ENCODE measurements around the gene RERG.
"Not testable (repeated sequence)": the region's sequence is repeated elsewhere in the genome, so short reads cannot be mapped to it uniquely, and the experiment has no call there.

RERG gene, protein sequence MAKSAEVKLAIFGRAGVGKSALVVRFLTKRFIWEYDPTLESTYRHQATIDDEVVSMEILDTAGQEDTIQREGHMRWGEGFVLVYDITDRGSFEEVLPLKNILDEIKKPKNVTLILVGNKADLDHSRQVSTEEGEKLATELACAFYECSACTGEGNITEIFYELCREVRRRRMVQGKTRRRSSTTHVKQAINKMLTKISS

DNA sequence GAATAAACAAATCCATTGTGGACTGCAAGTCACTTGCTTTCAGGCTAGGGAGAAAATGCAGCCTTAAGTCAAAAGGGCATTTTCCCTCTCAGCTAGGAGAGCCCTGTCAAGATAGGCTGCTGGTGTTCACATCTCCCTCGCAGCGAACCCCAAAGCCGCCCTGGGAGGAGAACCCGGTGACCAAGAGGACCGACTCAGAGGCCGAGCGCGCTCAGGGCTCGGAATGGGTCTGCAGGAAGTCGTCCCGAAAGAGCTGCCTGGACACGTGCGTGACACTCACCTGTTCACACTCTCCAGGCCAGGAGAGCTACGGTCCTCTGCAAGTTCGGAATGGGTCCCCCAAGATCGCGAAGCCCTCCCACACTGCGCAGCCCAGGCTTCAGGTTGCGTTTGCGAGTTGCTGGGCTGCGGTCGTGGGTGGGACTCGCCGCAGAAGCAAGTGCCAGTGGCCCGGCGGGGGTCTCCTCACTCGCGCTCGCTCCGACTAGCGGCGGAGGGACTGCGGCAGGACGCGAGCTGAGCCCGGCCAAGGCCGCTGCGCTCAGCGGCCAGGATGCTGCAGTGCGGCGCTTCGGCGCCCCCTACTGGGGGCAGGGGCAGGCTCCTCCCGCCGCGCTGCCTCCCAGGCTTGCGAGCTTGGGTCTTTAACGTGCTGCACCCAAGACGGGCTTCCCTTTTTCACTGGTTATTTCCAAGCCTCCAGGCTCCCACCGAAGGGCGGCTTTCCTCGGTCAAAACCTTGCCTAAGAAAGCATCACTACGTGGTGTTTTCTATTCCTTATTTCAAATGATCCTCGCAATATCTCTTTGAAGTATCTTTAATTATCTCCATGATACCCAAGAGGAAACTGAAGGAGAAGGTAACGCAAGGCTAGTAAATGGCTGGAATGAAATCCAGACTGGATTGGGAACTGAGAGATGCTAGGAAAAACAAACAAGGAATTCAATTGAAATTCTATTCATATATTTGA lies at the start of gene RERG:
Gene RERG, minus strand, starts transcription at position 503 of the 971 bp plus-strand sequence. CDS start 3,928 bp downstream, outside the sequence.
- no peak for FAIRE-seq

DNA sequence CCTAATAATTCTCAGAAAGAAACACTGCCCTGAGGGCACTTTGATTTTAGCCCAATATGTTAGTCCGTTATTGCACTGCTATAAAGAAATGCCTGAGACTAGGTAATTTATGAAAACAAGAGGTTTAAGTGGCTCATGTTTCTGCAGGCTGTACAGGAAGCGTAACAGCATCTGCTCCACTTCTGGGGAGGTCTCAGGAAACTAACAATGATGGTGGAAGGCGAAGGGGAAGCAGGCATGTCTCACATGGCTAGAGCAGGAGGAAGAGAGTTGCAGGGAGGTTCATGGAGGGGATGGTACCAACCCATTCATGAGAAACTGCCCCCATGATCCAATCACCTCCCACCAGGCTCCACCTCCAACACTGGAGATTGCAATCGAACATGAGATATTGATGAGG lies 49.4 kb upstream of the RERG start:
- FAIRE-seq = no peak

DNA sequence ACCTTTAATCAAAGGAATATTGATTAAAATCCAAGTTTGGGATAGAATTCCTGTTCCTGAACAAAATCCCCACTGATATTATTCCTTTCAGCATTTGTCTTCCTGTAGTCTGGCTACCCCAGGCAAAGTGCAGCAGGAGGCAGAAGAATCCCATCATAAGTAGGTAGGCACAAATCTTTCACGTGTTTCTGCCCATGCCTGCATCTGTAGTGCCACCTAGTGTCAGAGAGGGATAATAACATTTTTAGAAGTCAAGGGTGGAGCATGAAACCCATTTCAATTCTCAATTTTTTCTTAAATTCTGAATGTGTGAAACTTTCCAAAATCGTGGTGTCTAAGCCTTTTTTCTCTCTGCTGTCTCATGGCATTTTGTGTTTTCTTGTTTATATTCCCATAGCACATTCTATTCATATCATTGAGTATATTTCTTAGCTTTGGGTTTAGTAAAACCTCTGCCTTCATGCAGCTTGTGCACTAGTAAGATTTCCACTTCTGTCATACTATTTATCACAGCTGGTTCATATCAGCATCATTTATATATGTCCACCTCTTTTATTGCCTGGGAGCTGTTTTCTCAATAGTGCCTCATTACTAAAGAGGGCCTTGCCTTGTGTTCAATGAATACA lies 47.8 kb upstream of the RERG start:
- FAIRE-seq = peak; percentile 58

DNA sequence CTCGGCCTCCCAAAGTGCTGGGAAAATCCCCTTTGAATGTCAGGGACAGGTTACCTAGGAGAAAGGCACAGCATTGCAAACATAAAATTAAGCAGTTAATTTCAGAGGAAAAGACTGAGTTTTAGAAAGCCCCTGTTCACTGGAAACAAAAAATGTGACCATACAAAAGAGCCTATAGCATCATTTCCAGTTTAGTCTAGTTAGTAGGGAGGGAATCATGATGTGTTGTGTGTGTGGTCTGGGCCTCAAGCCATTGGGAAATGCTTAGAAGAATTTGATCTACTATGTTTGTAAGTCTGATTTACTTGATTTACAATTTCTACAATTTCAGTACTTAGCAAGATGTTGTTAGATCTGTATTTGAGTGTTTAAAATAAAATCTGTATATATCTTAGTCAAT lies 47.1 kb upstream of the RERG start:
- no peak for FAIRE-seq

DNA sequence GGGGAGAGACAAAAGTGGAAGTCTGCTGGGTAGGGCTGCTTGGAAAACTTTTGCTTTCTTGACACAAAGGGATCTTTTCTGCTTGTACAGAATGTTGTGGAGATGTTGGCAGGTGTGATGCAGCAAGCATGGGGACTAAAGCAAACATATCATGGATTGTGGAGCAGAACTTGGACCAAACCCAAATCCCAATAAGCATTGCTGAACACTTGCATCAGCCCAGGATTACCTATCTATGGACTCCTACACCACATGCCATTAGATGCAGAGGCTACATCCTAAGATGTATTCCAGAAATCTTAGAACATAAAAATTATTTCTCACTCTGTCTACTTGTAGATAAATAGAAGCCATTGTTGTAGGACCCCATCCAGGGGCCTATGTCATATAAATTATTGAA lies 44.7 kb upstream of the RERG start:
- FAIRE-seq = no peak

DNA sequence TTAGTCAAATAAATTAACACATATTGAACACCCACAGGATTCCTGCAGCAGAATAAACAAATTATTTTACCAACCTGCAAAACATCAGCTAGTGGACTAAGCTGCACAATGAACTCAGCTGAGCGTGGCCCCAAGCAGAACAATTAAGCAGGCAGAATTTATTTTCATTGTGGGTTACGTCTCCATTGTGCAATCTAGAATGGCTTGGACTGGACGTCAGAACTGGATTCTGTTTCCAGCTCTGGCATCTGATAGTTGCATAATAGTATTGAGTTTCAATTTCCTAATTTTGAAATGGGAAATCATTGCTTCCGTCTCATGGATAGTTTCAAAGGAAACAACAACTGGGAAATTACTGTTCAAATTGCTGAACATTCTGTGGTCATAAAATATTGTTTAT lies 35.5 kb upstream of the RERG start:
- no peak for FAIRE-seq

DNA sequence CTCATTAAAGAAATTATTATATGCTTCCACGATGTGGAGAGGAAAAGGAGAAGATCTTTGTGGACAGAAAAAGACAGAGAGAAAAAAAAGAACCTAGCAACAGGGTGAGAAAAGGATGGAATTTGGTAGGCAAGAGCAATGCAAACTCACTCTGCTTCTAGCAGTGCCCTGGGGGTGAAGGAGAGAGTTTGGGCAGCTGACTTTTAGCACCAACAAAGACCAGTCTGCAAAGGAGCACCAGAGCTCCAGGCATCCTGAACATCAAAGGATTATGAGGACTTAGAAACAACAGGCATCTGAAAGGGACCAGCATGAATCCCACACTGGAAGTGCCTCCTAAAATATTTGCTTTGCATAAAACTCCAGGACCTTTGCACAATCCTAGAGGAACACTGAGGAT lies 32.8 kb upstream of the RERG start:
- FAIRE-seq = no peak

DNA sequence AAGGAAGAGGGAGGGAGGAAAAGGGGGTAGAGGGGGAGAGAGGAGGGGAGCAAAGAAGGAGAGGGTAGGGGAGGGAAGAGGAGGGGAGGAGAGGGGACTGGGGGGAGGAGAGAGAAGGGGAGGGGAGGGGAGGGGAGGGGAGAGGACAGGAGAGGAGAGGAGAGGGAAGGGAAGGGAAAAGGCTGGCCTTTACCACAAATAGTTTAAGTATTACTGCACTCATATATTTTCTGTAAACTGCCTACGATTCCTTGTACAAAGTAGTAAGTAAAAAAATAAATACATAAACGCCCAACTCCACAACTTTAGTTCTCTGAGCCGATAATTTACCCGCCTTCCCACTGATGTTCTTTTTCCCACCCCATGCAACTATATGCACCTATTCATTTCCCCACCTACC lies 23.7 kb upstream of the RERG start:
- FAIRE-seq = no peak

DNA sequence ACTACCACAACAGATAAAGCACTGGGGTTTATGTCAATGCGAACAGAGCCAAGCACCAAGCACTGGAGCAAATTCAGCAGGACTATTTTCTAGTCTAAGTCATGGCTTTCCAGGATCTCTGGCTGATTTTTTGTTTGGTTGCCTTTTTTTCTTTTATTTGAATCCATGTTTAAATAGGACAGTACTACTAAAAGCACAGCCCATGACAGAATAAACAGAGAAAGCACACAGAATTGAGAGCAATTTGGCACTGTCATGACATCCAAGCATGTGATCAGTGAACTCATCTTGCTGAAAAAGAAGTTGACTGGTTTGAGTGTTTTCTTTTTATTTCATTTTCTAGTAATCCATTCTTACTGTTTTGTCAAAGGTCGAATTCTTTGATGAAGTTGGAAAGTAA lies 23.1 kb upstream of the RERG start:
- FAIRE-seq = no peak

DNA sequence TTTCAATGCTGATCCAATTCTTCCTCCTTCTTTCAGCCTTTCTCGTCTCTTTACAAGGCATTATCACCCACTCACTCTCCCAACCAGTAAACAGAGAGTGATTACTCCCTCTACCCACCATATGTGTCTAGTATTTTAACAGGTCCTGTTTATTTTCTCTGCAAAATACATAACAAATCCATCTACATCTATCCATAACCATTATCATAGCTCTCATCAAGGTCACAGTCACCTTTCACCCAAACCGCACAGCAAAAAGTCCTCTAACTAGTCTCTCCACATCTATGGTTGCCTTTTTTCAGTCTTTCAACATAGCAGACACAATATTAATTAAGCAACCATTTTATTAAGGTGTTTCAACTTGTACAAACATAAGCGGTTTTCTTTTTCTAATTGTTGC lies 21.9 kb upstream of the RERG start:
- no peak for FAIRE-seq

DNA sequence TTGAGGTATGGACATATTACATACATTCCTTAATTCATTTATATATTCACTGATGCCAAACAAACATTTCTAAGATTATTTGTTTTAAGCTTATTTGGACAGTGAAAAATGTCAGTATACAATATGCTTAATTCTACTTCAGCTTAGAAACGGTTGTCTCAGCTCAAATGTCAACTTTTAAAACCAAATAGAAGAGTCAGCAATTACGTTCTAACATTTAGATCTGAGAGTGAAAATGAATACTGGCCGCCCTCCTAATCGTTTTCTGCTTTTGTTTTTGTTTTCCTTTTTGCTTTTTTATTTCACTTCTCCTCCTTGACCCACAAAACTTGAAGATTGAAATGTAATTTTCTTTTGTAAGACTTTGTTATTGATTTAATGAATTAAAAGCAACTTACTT lies 19.7 kb upstream of the RERG start:
- FAIRE-seq = no peak

DNA sequence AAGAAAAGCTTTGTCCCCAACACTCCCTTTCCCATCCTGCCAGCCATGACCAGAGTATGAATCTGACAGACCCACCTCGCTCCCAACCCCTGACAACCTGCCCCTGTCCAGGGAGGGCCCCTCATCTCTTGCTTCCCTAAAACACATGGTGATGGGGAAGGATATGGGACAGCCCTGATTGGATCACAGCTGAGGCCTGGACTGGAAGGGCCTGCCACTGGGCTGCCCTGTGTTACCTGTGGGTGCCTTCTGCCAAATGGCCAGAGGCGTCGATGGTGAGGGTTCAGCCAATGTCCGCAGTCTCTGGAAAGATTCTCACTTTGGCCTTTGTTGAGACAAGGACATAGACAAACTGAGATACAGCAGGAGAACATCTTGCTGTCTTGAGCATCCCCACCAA lies 13.3 kb upstream of the RERG start:
- FAIRE-seq = no peak

DNA sequence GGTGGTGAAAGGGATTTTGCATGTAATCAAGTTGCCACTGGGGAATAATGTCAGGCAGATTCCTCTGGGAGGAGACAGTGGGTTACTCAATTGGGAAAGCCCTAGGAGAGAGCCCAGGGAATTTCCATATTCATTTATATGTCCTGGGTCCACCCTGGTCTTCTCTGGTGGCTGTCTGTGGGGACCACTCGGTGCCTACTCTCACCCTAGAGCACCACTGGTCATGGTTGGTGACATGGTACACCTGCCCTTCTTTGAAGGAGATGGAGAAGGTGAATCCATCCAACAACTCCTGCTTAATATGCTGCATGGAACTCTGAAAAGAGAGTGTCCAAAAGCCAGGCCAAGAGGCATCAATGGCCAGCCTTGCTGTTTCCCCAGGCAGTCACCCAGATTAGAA lies 12.8 kb upstream of the RERG start:
- no peak for FAIRE-seq

DNA sequence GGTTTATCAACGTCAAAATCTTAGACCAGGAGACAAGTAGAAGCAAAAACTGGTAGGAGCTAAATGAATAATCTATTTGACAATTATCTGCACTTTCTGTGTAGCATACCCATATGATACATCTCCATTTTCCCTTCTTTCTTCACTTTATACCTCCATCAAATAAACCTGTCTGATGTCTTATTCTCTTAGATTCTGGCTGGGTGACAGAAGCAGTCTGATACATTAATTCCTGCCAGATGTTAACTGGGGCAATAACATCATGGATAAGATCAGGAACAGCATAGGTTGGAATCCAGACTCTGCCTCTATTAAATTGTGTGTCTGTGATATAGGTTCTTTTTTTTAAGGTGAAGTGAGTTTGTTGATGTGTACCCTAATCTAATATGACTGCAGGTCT lies 11.7 kb upstream of the RERG start:
- no peak for FAIRE-seq

DNA sequence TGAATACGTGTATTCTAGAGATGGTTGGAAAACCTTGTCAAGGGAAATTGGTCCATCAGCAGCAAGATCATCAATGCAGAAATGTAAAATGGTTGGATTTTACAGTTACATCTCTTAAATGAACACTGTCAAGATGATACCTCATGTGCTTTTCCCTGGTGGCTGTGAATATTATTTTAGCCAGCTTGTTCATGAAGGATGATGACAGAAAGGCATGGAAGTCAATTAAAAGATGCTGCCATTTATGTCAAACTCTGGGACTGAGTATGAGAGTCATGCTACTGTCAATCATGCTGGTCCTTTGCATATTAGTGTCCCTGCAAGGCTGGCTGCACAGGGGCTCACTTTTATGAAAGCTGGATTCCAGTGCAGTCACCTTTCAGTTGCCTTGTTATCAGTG lies 10.3 kb upstream of the RERG start:
- no peak for FAIRE-seq

DNA sequence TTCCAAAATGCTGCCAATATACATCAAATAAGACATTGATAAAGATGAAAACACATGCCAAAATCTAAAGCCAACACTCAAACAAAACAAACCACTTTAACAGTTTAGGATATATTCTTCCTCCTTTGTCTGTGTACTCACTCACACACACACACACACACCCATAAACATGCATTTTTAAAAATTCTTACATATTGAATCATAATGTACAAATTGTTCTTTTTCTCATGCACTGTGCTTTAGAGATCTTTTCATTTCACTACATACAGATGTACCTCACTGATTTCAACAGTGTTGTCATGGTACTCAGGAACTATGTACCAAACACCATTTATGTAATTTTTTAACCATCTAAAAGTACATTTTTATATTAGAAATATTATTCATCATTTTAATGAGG lies 9.5 kb upstream of the RERG start:
- no peak for FAIRE-seq

DNA sequence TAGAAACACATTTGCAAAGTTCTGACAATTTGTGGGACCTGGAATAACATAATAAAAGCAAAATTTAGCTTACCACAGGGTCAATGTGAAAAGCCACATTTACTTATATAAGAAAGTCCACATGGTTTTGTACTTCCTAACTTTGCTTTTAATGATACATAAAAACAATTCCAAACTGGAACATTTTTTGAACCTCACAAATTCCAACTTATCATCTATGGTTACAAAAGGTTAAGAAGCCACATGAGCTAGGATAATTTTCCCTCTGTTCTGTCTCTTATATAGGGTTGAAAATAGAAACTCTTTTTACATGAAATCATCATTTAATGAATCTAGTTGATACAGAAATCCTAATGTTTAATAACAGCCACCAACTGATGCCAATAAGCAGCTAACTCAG lies 8.9 kb upstream of the RERG start:
- no peak for FAIRE-seq

DNA sequence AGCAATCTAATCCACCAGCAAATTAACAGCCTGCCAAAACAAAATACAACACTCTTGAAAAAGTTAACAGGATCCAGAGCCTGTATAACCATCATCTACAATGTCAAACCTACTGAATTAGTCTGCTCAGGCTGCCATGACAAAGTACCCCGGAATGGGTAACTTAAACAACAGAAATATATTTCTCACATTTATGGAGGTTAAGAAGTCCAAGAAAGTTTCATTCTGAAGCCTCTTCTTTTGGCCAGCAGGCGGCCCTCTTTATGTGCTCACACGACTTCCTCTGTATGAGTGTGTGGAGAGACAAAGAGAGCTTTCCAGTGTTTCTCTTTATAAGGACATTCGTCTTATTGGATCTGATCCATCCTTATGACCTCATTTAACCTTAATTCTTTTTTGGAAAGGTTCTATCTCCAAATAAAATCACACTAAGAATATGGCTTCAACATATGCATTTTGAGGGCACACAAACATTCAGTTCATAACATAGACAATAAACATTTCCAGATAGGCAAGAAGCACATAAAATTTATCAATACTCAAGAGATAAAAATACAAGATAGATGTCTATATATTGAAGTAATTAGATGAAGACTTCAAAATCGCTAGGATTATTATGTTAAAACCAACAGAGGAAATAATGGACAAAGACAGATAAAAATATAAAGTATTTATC lies 5.9 kb upstream of the RERG start:
- FAIRE-seq = peak; percentile 44

DNA sequence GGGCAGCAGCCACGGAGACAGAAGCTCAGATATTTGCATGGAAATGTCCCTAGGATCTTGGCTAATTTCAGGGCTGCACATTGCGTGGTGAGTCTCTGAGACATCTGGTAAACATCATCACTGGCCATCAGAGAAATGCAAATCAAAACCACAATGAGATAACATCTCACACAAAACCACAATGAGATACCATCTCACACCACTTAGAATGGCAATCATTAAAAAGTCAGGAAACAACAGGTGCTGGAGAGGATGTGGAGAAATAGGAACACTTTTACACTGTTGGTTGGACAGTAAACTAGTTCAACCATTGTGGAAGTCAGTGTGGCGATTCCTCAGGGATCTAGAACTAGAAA lies 4.6 kb upstream of the RERG start:
- FAIRE-seq = not testable (repeated sequence)

DNA sequence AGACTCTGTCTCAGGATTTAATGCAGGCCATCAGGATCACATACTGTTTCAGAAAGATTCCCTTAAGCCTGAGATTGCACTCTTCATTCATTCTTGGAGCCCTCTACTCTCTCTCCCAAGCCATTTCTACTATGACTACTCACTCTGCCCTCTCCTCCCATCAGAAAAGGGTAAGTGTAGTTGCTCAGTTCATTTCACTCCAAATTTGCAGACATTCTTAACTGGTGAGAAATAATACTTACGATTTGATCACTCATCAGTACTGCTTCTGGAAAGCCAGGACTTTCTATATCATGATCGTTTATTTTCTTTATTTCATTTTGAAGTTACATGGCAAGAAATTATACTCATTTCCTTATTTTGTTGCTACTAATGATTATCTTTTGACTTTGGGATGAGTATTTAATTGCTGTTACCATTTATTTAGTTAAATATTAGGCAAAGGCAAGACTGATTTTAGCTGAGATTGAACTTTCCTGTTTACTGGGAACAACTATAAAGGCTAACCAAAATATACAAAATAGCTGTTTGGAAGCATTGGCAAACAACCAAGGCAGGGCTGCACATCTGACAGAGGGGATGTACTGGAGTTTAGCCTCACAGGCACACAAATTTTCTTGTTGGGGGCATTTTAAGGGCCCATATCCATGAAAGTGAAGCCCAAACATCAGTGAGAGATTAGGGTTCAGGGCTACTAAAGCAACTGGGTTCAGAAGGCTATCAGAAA lies 4.1 kb upstream of the RERG start:
- no peak for FAIRE-seq

DNA sequence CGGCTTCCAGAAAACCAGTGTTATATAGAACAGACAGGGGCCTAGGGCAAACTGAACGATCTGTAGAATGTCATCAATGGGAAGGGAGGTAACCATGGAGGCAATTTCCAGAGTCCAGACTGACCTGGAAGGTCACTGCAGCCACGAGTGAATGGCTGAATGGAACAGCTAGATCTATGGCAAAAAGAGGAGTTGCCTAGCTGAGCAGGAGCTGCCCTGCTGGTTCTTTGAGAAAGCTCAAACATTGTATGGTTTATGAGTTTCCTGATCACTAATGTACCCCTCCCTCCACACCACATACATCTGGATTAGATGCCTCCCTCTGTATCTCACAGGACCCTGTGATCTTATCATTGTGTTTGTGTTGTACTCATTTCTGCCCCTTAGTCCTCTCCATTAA lies 1.0 kb upstream of the RERG start:
- FAIRE-seq = no peak

DNA sequence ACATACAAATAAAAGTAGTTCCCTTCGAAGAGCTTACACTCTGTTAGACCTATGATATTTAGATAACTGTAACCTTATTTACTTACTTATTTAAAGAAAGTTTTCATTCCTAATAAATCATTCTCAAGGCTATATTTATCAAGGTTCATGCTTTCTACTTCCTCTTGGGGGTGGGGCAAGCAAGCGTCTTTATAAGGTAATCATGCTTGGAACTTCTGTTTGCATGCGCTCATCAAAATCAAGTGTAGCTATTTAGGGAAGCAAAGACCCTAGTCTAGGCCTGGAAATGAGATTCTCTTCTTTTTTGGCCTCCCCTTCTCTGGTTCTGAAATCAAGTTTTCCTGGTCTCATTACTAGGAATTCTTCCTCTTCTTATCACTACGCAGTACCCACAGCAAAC lies 766 bp downstream of the RERG start:
- FAIRE-seq = no peak

DNA sequence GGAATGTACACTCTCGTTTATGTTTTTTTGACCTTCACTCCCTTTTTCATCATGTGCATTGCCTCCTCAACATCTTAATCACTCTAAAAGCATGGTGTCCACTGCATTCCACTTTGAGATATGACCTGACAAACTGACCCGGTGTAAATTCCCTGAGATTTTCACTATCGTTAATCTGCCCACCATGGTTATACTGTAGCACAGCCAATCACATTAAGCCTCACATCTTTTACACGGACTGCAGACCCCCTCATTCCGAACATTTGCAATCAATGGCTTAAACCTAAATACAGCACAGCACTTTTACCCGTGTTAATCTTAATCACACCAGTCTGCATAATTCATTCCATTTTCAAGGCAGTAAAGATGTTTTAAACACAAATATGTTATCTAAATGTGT lies 2.4 kb downstream of the RERG start:
- no peak for FAIRE-seq
